HCT116 (cell line): Measurements from ENCODE around the gene GPS2. TPM values are rescaled to one million over a fixed set of nuclear protein-coding genes. Genes with fewer than 3 reads are reported as not detected.

Source experiments
- ATAC-seq: fragments of 200-7000 bp; cut with Tn5 transposase; 2 replicates; pipeline ENCODE4 v1.9.1; 2020; ENCODE audit warnings: mild to moderate bottlenecking, moderate library complexity
- BruUV-seq: library from RNA; stranded (reverse); fragments of 400-500 nt; replicated peaks from 2 replicates; lab custom pipeline; 2021; lab: Mats Ljungman, UMichigan
- CTCF ChIA-PET: fragments of 300-600 bp; sonication (Branson Sonifier 250); formaldehyde crosslinking; loops from one replicate; lab custom pipeline; 2021; ENCODE audit warnings: antibody characterized with exemption; lab: Charles Lee
- POLR2A ChIA-PET: fragments of 300-600, 350-600 bp; sonication (Branson Sonifier 250); formaldehyde crosslinking; loops from one replicate; lab custom pipeline; 2021; ENCODE audit warnings: antibody characterized with exemption; lab: Charles Lee
- RAD21 ChIA-PET, 2 experiments: fragments of 300-600 bp; sonication (Branson Sonifier 250); formaldehyde crosslinking; loops; one replicate each; lab custom pipeline; 2023; ENCODE audit warnings: low total read pairs in 2 of 2; ENCODE audit not compliant: uncharacterized antibody in 2 of 2, unreplicated experiment in 2 of 2, low non-redundant PET in 1 of 2; lab: Charles Lee
- DNase-seq: peaks from one replicate; pipeline ENCODE4 v3.0.0-alpha.2; 2010; ENCODE audit warnings: low read depth, low spot score
- H2AFZ ChIP-seq: fragments of 200-600 bp; shearing (Covaris generic), sonication (generic); 2 replicates; pipeline ENCODE4 v1.6.1; 2017; ENCODE audit warnings: low read depth, mixed run types, mixed read lengths, antibody characterized with exemption, low read length; ENCODE audit not compliant: poor library complexity, severe bottlenecking
- H3K27ac ChIP-seq: 2 replicates; pipeline ENCODE4 v1.5.1; 2012; ENCODE audit warnings: low read depth, low read length
- H3K27me3 ChIP-seq: fragments of 200-600 bp; sonication (generic); 2 replicates; pipeline ENCODE4 v1.6.1; 2016; ENCODE audit warnings: mixed run types, low read length, mixed read lengths; ENCODE audit not compliant: insufficient read depth
- H3K36me3 ChIP-seq, 2 experiments: fragments of 200-500 bp in 1 of 2; fragments of 200-600 bp in 1 of 2; sonication (Bioruptor generic) in 1 of 2; sonication (generic) in 1 of 2; 2 replicates each; pipeline versions ENCODE4 v1.5.1 to v1.6.1; 2014 to 2016; ENCODE audit warnings: low read length in 2 of 2, inconsistent platforms in 1 of 2, mixed read lengths in 1 of 2, mixed run types in 1 of 2; ENCODE audit not compliant: insufficient read depth in 2 of 2, control insufficient read depth in 1 of 2
- H3K4me1 ChIP-seq, 2 experiments: fragments of 200-600 bp in 1 of 2; sonication (generic) in 1 of 2; 2 replicates each; pipeline versions ENCODE4 v1.5.1 to v1.6.1; 2012 to 2017; ENCODE audit warnings: low read length in 2 of 2, inconsistent platforms in 1 of 2, mild to moderate bottlenecking in 1 of 2, mixed read lengths in 1 of 2, mixed run types in 1 of 2, moderate library complexity in 1 of 2; ENCODE audit not compliant: insufficient read depth in 2 of 2, control insufficient read depth in 1 of 2
- H3K4me2 ChIP-seq: fragments of 200-600 bp; sonication (generic); 2 replicates; pipeline ENCODE4 v1.6.1; 2017; ENCODE audit warnings: mixed run types, low read length, mixed read lengths
- H3K4me3 ChIP-seq, 2 experiments: fragments of 200-600 bp in 1 of 2; sonication (generic) in 1 of 2; replicated peaks in 1 of 2; 2 replicates each; pipeline ENCODE4 v1.5.1; 2011 to 2016; ENCODE audit warnings: low read length in 2 of 2, control low read depth in 1 of 2, low read depth in 1 of 2, mild to moderate bottlenecking in 1 of 2, mixed read lengths in 1 of 2, mixed run types in 1 of 2
- H3K79me2 ChIP-seq: fragments of 200-600 bp; sonication (generic); 2 replicates; pipeline ENCODE4 v1.6.1; 2017; ENCODE audit warnings: mild to moderate bottlenecking, mixed run types, low read length, moderate library complexity, mixed read lengths; ENCODE audit not compliant: insufficient read depth
- H3K9ac ChIP-seq: fragments of 200-600 bp; sonication (generic); 2 replicates; pipeline ENCODE4 v1.6.1; 2016; ENCODE audit warnings: low read length, mixed read lengths
- H3K9me2 ChIP-seq: fragments of 200-600 bp; sonication (generic), shearing (Covaris generic); 2 replicates; pipeline ENCODE4 v1.6.1; 2017; ENCODE audit warnings: mixed run types, mild to moderate bottlenecking, moderate library complexity; ENCODE audit not compliant: insufficient read depth
- H3K9me3 ChIP-seq, 2 experiments: fragments of 200-500 bp in 1 of 2; fragments of 200-600 bp in 1 of 2; sonication (Bioruptor generic) in 1 of 2; sonication (generic) in 1 of 2; 2 replicates each; pipeline ENCODE4 v1.6.1; 2014 to 2017; ENCODE audit warnings: low read length in 2 of 2, mixed read lengths in 2 of 2, inconsistent platforms in 1 of 2, low read depth in 1 of 2, mild to moderate bottlenecking in 1 of 2, mixed run types in 1 of 2, moderate library complexity in 1 of 2; ENCODE audit not compliant: control insufficient read depth in 1 of 2, insufficient read depth in 1 of 2
- H4K20me1 ChIP-seq: fragments of 200-600 bp; sonication (generic), shearing (Covaris generic); 2 replicates; pipeline ENCODE4 v1.6.1; 2017; ENCODE audit warnings: mixed run types, mild to moderate bottlenecking, moderate library complexity; ENCODE audit not compliant: insufficient read depth
- CBX3 ChIP-seq: IDR thresholded peaks from 2 replicates; pipeline ENCODE4 v1.6.1; 2012; ENCODE audit warnings: low read depth
- EGR1 ChIP-seq: IDR thresholded peaks from 2 replicates; pipeline ENCODE4 v1.6.1; 2012; ENCODE audit warnings: low read depth
- FOSL1 ChIP-seq: IDR thresholded peaks from 2 replicates; pipeline ENCODE4 v1.6.1; 2012; ENCODE audit warnings: low read depth
- JUND ChIP-seq: IDR thresholded peaks from 2 replicates; pipeline ENCODE4 v1.6.1; 2012
- SIN3A ChIP-seq: IDR thresholded peaks from 2 replicates; pipeline ENCODE4 v1.6.1; 2012; ENCODE audit warnings: low read depth
- SP1 ChIP-seq: IDR thresholded peaks from 2 replicates; pipeline ENCODE4 v1.6.1; 2012; ENCODE audit warnings: low read depth
- SRF ChIP-seq: IDR thresholded peaks from 2 replicates; pipeline ENCODE4 v1.6.1; 2012; ENCODE audit warnings: low read depth
- TCF7L2 ChIP-seq: IDR thresholded peaks from 2 replicates; pipeline ENCODE4 v1.7.0; 2011; ENCODE audit warnings: borderline replicate concordance, inconsistent platforms; ENCODE audit not compliant: insufficient read depth, insufficient read length; ENCODE audit errors: extremely low read depth
- YY1 ChIP-seq: IDR thresholded peaks from 2 replicates; pipeline ENCODE4 v1.6.1; 2011; ENCODE audit warnings: low read length, low read depth, moderate library complexity, mild to moderate bottlenecking; ENCODE audit not compliant: insufficient replicate concordance; ENCODE audit errors: extremely low read depth
- ZFX ChIP-seq: fragments of 450-650 bp; IDR thresholded peaks from 2 replicates; pipeline ENCODE4 v1.6.1; 2017
- ZNF274 ChIP-seq: fragments of 200-500 bp; sonication (Bioruptor generic); IDR thresholded peaks from 2 replicates; pipeline ENCODE4 v1.6.1; 2014; ENCODE audit warnings: mild to moderate bottlenecking, low read depth, low read length, inconsistent platforms
- intact Hi-C: fragments of 100-400 bp; cut with micrococcal nuclease; formaldehyde crosslinking; loops from 2 replicates; pipeline ENCODE4 v1.10.0; 2022
- total RNA-seq: library from RNA; stranded (reverse); gene quantifications from one replicate; pipeline ENCODE4 v1.2.1, GENCODE V29; 2021; ENCODE audit not compliant: unreplicated experiment
- TF ChIP-seq, protein P1 (sequence below): IDR thresholded peaks from 2 replicates; pipeline ENCODE4 v1.6.1; 2012
- TF ChIP-seq, protein P2 (sequence below): IDR thresholded peaks from 2 replicates; pipeline ENCODE4 v1.6.1; 2012
- TF ChIP-seq, protein P3 (sequence below), 3 experiments: fragments of 200-600 bp in 1 of 3; sonication (generic) in 1 of 3; IDR thresholded peaks in 2 of 3; conservative IDR thresholded peaks in 1 of 3; 2 replicates each; pipeline ENCODE4 v1.5.1; 2012 to 2017; ENCODE audit warnings: low read depth in 2 of 3, low read length in 2 of 3, antibody characterized with exemption in 1 of 3, borderline replicate concordance in 1 of 3, control low read depth in 1 of 3, mild to moderate bottlenecking in 1 of 3, mixed read lengths in 1 of 3, mixed run types in 1 of 3, moderate library complexity in 1 of 3; ENCODE audit not compliant: insufficient read depth in 1 of 3

The GPS2 gene
- total RNA-seq, 1 experiment from 2014 or later = 61.3 TPM

GRCh38 chr17:7307686-7308624, 7.2 kb downstream of the GPS2 start:
- no peaks in the 10 kb centered on the region for H3K9me2 ChIP-seq
- H3K4me3 ChIP-seq = peak overlapping the region; percentile 90 to 99
- POLR2A ChIA-PET = interaction anchor here (0.6 to 1.6 kb wide), 4 partner anchors 10 to 96 kb away, joined by 3 to 9 read pairs (median 3); partner anchors contain the start of genes GABARAP, NEURL4 and TMEM256
- H3K4me2 ChIP-seq = peak overlapping the region; percentile 88
- BruUV-seq = no TSS peak
- ATAC-seq = peak; percentile 16
- TF ChIP-seq CBX3 = no peak
- no peak for TF ChIP-seq TCF7L2
- no peak for TF ChIP-seq EGR1
- TF ChIP-seq, protein P1, sequence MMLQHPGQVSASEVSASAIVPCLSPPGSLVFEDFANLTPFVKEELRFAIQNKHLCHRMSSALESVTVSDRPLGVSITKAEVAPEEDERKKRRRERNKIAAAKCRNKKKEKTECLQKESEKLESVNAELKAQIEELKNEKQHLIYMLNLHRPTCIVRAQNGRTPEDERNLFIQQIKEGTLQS = no peak
- no peak for TF ChIP-seq ZNF274
- no peak for TF ChIP-seq SIN3A
- TF ChIP-seq ZFX = peak; percentile 45; the same call in 1 of the 2 replicates
- TF ChIP-seq FOSL1 = no peak
- no peak for TF ChIP-seq JUND
- TF ChIP-seq, protein P2, sequence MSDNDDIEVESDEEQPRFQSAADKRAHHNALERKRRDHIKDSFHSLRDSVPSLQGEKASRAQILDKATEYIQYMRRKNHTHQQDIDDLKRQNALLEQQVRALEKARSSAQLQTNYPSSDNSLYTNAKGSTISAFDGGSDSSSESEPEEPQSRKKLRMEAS = peak; percentile 74
- TF ChIP-seq SRF = no peak
- TF ChIP-seq, protein P3, sequence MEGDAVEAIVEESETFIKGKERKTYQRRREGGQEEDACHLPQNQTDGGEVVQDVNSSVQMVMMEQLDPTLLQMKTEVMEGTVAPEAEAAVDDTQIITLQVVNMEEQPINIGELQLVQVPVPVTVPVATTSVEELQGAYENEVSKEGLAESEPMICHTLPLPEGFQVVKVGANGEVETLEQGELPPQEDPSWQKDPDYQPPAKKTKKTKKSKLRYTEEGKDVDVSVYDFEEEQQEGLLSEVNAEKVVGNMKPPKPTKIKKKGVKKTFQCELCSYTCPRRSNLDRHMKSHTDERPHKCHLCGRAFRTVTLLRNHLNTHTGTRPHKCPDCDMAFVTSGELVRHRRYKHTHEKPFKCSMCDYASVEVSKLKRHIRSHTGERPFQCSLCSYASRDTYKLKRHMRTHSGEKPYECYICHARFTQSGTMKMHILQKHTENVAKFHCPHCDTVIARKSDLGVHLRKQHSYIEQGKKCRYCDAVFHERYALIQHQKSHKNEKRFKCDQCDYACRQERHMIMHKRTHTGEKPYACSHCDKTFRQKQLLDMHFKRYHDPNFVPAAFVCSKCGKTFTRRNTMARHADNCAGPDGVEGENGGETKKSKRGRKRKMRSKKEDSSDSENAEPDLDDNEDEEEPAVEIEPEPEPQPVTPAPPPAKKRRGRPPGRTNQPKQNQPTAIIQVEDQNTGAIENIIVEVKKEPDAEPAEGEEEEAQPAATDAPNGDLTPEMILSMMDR (IDR thresholded peaks at IDR 0.05 in 2 of 3, conservative IDR thresholded peaks at IDR 0.05 in 1 of 3; ENCODE audit: borderline replicate concordance in 1 of 3, insufficient read depth in 1 of 3, low read depth in 2 of 3, low read length in 2 of 3) = no peak
- TF ChIP-seq YY1 = no peak
- no peak for TF ChIP-seq SP1
- TF ChIP-seq, all 23 proteins: peak for 2
- Histone ChIP-seq H3K36me3 (peaks cover 27 to 42% of the 10 kb centered on the region in 2 experiments), H3K4me1 (peaks cover 24 to 47% of the 10 kb centered on the region in 2 experiments), H3K79me2 (peaks cover 55% of the 10 kb centered on the region), H4K20me1 (peaks cover 30% of the 10 kb centered on the region), H3K9me3 (no peaks in the 10 kb centered on the region), H3K27me3 (no peaks in the 10 kb centered on the region), H3K9ac (peak overlapping the region; percentile 99), H2AFZ (no peak overlapping the region), H3K27ac (peak overlapping the region; percentile 98)
- DNase-seq = no peak
- intact Hi-C loops = loop anchor here (2.0 to 5.0 kb wide), 2 partner anchors 43 to 56 kb away; partner anchors contain the start of genes CTDNEP1 and ELP5
- CTCF ChIA-PET = no interaction called here
- RAD21 ChIA-PET = no interaction called here
